ENCODE data around the gene ADH6.

Gene ADH6

GRCh38 chr4:99207911-99208718, 10.9 kb downstream of the ADH6 start:
- TF ChIP-seq CTCF (IDR thresholded peaks at IDR 0.05; ENCODE audit: unreplicated experiment in 3 of 3), result no peak
- peaks cover 35% of the 10 kb centered on the region for H3K4me1 Mint-ChIP-seq
- peak overlapping the region in 1 of 3 experiments; percentile 1 for H3K4me3 Mint-ChIP-seq
- H3K9me3 Mint-ChIP-seq, result no peaks in the 10 kb centered on the region
- H3K36me3 Mint-ChIP-seq (ENCODE audit: low read depth), result peaks cover 12% of the 10 kb centered on the region
- H3K27ac Mint-ChIP-seq, result peak overlapping the region; percentile 89 to 95 (median 95)
- no peaks in the 10 kb centered on the region for H3K27me3 Mint-ChIP-seq (ENCODE audit: low read depth)

- Mint-ChIP-seq H3K36me3 (ENCODE audit: low read depth) (peaks cover 12% of the 10 kb centered on the region), H3K9me3 (no peaks in the 10 kb centered on the region), H3K4me3 (no peak overlapping the region), H3K27me3 (ENCODE audit: low read depth) (no peaks in the 10 kb centered on the region), H3K27ac (peak overlapping the region; percentile 89 to 95 (median 95)), H3K4me1 (peaks cover 44% of the 10 kb centered on the region)
- no peak for TF ChIP-seq CTCF (IDR thresholded peaks at IDR 0.05; ENCODE audit: unreplicated experiment in 3 of 3)
Measured at GRCh38 chr4:99207069-99207743, 11.8 kb downstream of the ADH6 start.

- H3K4me1 Mint-ChIP-seq, result peaks cover 52% of the 10 kb centered on the region
- H3K9me3 Mint-ChIP-seq, result no peaks in the 10 kb centered on the region
- no peaks in the 10 kb centered on the region for H3K27me3 Mint-ChIP-seq (ENCODE audit: low read depth)
- TF ChIP-seq CTCF (IDR thresholded peaks at IDR 0.05; ENCODE audit: unreplicated experiment in 3 of 3), result peak in 2 of 3 experiments; percentile 27 to 46
- H3K36me3 Mint-ChIP-seq (ENCODE audit: low read depth), result peaks cover 9% of the 10 kb centered on the region
- peak overlapping the region in 1 of 3 experiments; percentile 1 for H3K4me3 Mint-ChIP-seq
- H3K27ac Mint-ChIP-seq, result peak overlapping the region; percentile 84 to 89 (median 86)
Measured at GRCh38 chr4:99205153-99205979, 13.7 kb downstream of the ADH6 start.

- peaks cover 38% of the 10 kb centered on the region for H3K4me1 Mint-ChIP-seq
- H3K27ac Mint-ChIP-seq, result peak overlapping the region; percentile 84 to 90 (median 89)
- H3K36me3 Mint-ChIP-seq (ENCODE audit: low read depth), result peaks cover 21% of the 10 kb centered on the region
- H3K27me3 Mint-ChIP-seq (ENCODE audit: low read depth), result no peaks in the 10 kb centered on the region
- no peak for TF ChIP-seq CTCF (IDR thresholded peaks at IDR 0.05; ENCODE audit: unreplicated experiment in 3 of 3)
- no peak overlapping the region for H3K4me3 Mint-ChIP-seq
- peaks cover 7% of the 10 kb centered on the region for H3K9me3 Mint-ChIP-seq
Measured at GRCh38 chr4:99202536-99202935, 16.5 kb downstream of the ADH6 start.

GRCh38 chr4:99202094-99202493, 17.0 kb downstream of the ADH6 start:
- Mint-ChIP-seq H3K4me1 (peaks cover 33% of the 10 kb centered on the region), H3K36me3 (ENCODE audit: low read depth) (peaks cover 21% of the 10 kb centered on the region), H3K27ac (peak overlapping the region; percentile 84 to 90 (median 89)), H3K9me3 (peaks cover 7% of the 10 kb centered on the region), H3K4me3 (no peak overlapping the region), H3K27me3 (ENCODE audit: low read depth) (no peaks in the 10 kb centered on the region)
- TF ChIP-seq CTCF (IDR thresholded peaks at IDR 0.05; ENCODE audit: unreplicated experiment in 3 of 3), result no peak
